NCI-H345 treated with DMSO at 0.1 percent for 48 hours (cell line): ENCODE results near the gene ACTN2.

Experiments used
- DNase-seq: peaks from one replicate; lab custom pipeline; 2025; ENCODE audit not compliant: unreplicated experiment; lab: John Stamatoyannopoulos, UW

ACTN2 gene

GRCh38 chr1:236812334-236813030, 126.2 kb downstream of the ACTN2 start:
- DNase-seq, result no peak
